CD4-positive, CD25-positive, alpha-beta regulatory T cell (primary cell): Measurements from ENCODE around the gene OR2H1. TPM values are rescaled to one million over a fixed set of nuclear protein-coding genes. Genes with fewer than 3 reads are reported as not detected.
"Not testable (repeated sequence)": the region's sequence is repeated elsewhere in the genome, so short reads cannot be mapped to it uniquely, and the experiment has no call there.

Experiments
- ATAC-seq, 2 donors: fragments of 150-1000 bp; cut with Tn5 transposase; one replicate each; pipeline ENCODE4 v1.10.0; 2021; ENCODE audit warnings: low read depth in 2 of 2, moderate number of reproducible peaks in 2 of 2, moderate library complexity in 1 of 2
- DNase-seq, 3 donors: peaks; one replicate each; pipeline versions ENCODE4 v3.0.0 to v3.0.0-alpha.2; 2012 to 2022; ENCODE audit warnings: mixed read lengths in 1 of 3
- H3K27ac ChIP-seq: one replicate; pipeline ENCODE4 v1.7.0; 2013; ENCODE audit warnings: mild to moderate bottlenecking, low read length; ENCODE audit not compliant: insufficient read depth, poor library complexity, severe bottlenecking
- H3K27me3 ChIP-seq: one replicate; pipeline ENCODE4 v1.7.0; 2013; ENCODE audit warnings: low read length; ENCODE audit not compliant: control insufficient read depth, insufficient read depth
- H3K36me3 ChIP-seq: one replicate; pipeline ENCODE4 v1.7.0; 2013; ENCODE audit warnings: mild to moderate bottlenecking, low read length, moderate library complexity; ENCODE audit not compliant: control insufficient read depth, insufficient read depth
- H3K4me1 ChIP-seq: 2 replicates; pipeline ENCODE4 v1.7.0; 2013; ENCODE audit warnings: mild to moderate bottlenecking, low read length; ENCODE audit not compliant: insufficient read depth, control insufficient read depth, poor library complexity, severe bottlenecking
- H3K4me3 ChIP-seq: one replicate; pipeline ENCODE4 v1.7.0; 2013; ENCODE audit warnings: low read depth, mild to moderate bottlenecking, low read length, moderate library complexity
- H3K9me3 ChIP-seq, 2 experiments: 1 replicate in 1 of 2; 2 replicates in 1 of 2; pipeline ENCODE4 v1.7.0; 2013; ENCODE audit warnings: low read length in 2 of 2, mild to moderate bottlenecking in 1 of 2, moderate library complexity in 1 of 2; ENCODE audit not compliant: control insufficient read depth in 2 of 2
- H3K27ac Mint-ChIP-seq, 3 donors: one replicate each; pipeline ENCODE4 v1.8.0; 2020 to 2022; ENCODE audit warnings: mild to moderate bottlenecking in 3 of 3, mixed read lengths in 3 of 3, moderate library complexity in 2 of 3
- H3K27me3 Mint-ChIP-seq: one replicate; pipeline ENCODE4 v1.8.0; 2022; ENCODE audit warnings: mild to moderate bottlenecking, mixed read lengths
- H3K36me3 Mint-ChIP-seq: one replicate; pipeline ENCODE4 v1.8.0; 2020; ENCODE audit warnings: mixed read lengths
- H3K4me1 Mint-ChIP-seq, 4 donors: one replicate each; pipeline ENCODE4 v1.8.0; 2020 to 2022; ENCODE audit warnings: mixed read lengths in 4 of 4, mild to moderate bottlenecking in 1 of 4
- H3K4me3 Mint-ChIP-seq, 4 donors: one replicate each; pipeline ENCODE4 v1.8.0; 2020 to 2022; ENCODE audit warnings: mild to moderate bottlenecking in 4 of 4, mixed read lengths in 4 of 4, moderate library complexity in 3 of 4
- H3K9me3 Mint-ChIP-seq, 7 donors: one replicate each; pipeline ENCODE4 v1.8.0; 2020 to 2022; ENCODE audit warnings: mixed read lengths in 7 of 7, mild to moderate bottlenecking in 3 of 7, moderate library complexity in 2 of 7
- polyA plus RNA-seq, 4 donors: library from polyadenylated mRNA; unstranded; fragments of 300-500 nt; fragmentation: Illumina TruSeq; gene quantifications; one replicate each; pipeline ENCODE4 v1.2.3, GENCODE V29; 2021
- total RNA-seq: library from RNA; stranded (reverse); gene quantifications from one replicate; pipeline ENCODE4 v1.2.3, GENCODE V29; 2022

The OR2H1 gene
- total and polyA plus RNA-seq, 5 donors from 2014 or later = not detected

DNA sequence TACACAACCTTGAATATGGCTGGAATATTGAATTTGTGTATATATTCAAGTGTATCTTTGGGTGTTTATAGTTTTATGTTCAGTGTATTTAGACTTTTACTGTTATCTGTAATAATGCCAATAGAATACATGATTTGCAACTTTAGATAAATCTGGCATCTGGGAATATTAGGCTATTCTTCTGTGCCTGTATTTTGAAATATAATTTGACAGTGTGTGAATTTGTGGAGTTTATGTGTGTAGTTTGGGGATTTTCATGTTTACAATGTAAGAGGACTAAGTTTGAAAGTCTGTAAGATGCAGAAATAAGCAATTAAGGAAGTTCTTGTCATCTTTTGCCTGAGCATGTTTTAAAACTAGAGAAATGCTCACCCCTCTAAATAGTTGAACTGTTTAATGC, 17.9 kb upstream of the OR2H1 start, which contains the start of gene OR10C1:
Gene OR10C1 (plus strand): TSS at position 301 of the 400 bp plus-strand sequence. CDS start 710 bp downstream, outside the sequence.
- H3K27me3 Mint-ChIP-seq = peaks cover 40% of the 10 kb centered on the region
- no peaks in the 10 kb centered on the region for H3K36me3 Mint-ChIP-seq
- peaks cover 1% of the 10 kb centered on the region for H3K27me3 ChIP-seq
- H3K4me3 ChIP-seq = no peak within 1 kb of the TSS
- no peak within 1 kb of the TSS for H3K4me3 Mint-ChIP-seq
- H3K4me1 Mint-ChIP-seq = no peaks in the 10 kb centered on the region
- H3K27ac Mint-ChIP-seq = no peak within 1 kb of the TSS
- ATAC-seq = no peak
- H3K9me3 ChIP-seq = no peaks in the 10 kb centered on the region
- H3K27ac ChIP-seq = no peak within 1 kb of the TSS
- peaks cover 0 to 4% (median 0%) of the 10 kb centered on the region in 7 donors for H3K9me3 Mint-ChIP-seq
- no peak for DNase-seq
- H3K4me1 ChIP-seq = no peaks in the 10 kb centered on the region
- no peaks in the 10 kb centered on the region for H3K36me3 ChIP-seq

DNA sequence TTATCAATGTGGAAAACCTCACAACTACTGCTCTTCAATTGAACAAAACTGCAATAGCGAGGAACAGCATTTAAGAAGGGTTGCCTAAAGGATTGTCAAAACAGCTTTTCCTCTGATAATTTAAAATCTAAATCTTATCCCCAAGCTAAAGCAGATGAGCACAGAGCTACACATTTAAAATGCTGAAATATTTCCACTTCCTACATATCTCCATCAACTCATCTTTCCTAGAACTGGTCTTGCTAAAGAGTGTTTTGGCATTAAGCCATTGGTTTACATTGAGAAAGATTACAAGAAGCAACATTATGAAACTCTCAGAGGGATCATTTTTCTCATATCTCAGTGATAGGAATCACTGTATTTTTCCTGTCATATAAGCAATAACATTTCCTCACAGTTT, 14.2 kb upstream of the OR2H1 start:
- Mint-ChIP-seq H3K27me3 (peaks cover 36% of the 10 kb centered on the region), H3K9me3 (peaks cover 0 to 4% (median 4%) of the 10 kb centered on the region in 7 donors), H3K36me3 (no peaks in the 10 kb centered on the region), H3K4me1 (no peaks in the 10 kb centered on the region), H3K27ac (no peak overlapping the region), H3K4me3 (no peak overlapping the region)
- Histone ChIP-seq H3K27ac (no peak overlapping the region), H3K36me3 (no peaks in the 10 kb centered on the region), H3K4me1 (no peaks in the 10 kb centered on the region), H3K4me3 (no peak overlapping the region), H3K27me3 (peaks cover 4% of the 10 kb centered on the region), H3K9me3 (no peaks in the 10 kb centered on the region)
- DNase-seq (no peak), ATAC-seq (no peak)

DNA sequence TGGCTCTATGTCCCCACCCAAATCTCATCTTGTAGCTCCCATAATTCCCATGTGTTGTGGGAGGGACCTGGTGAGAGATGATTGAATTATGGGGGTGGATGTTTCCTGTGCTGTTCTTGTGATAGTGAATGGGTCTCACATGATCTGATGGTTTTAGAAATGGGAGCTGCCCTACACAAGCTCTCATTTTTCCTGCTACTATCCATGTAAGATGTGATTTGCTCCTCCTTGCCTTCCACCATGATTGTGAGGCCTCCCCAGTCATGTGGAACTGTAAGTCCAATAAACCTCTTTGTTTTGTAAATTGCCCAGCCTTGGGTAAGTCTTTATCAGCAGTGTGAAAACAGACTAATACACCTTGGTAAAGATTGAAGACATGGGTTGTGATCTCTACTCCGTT, 12.9 kb upstream of the OR2H1 start:
- H3K27me3 ChIP-seq, DNase-seq, H3K27ac Mint-ChIP-seq, H3K36me3 ChIP-seq, ATAC-seq, H3K9me3 ChIP-seq, H3K9me3 Mint-ChIP-seq, H3K36me3 Mint-ChIP-seq, H3K4me3 Mint-ChIP-seq, H3K4me1 ChIP-seq, H3K4me1 Mint-ChIP-seq, H3K27ac ChIP-seq, H3K4me3 ChIP-seq: not testable (repeated sequence)
- peaks cover 42% of the 10 kb centered on the region for H3K27me3 Mint-ChIP-seq

DNA sequence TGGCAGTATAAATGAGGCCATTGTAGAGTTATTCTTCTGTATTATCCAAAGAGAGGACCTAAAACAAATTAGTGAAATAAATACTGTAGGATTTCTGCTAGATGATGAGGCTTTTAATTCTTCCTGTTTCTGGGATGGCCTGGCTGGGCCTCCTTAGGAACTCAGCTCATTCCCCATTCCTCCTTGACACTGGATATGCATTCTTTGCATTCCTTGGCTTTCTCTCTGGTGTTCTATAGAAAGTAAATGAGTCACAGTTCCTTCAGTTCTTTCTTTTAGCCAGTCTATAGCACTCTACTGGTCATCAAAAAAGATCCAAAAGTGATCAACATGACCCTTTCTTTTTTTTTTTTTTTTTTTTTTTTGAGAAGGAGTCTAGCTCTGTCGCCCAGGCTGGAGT, 9.3 kb upstream of the OR2H1 start:
- peaks cover 0 to 11% (median 2%) of the 10 kb centered on the region in 7 donors for H3K9me3 Mint-ChIP-seq
- H3K4me1 Mint-ChIP-seq = no peaks in the 10 kb centered on the region
- H3K27me3 Mint-ChIP-seq = peaks cover 38% of the 10 kb centered on the region
- DNase-seq = no peak
- Histone ChIP-seq H3K4me3 (no peak overlapping the region), H3K27ac (no peak overlapping the region), H3K9me3 (no peaks in the 10 kb centered on the region), H3K4me1 (no peaks in the 10 kb centered on the region), H3K36me3 (no peaks in the 10 kb centered on the region), H3K27me3 (peaks cover 14% of the 10 kb centered on the region)
- H3K4me3 Mint-ChIP-seq = no peak overlapping the region
- H3K27ac Mint-ChIP-seq = no peak overlapping the region
- ATAC-seq = no peak
- no peaks in the 10 kb centered on the region for H3K36me3 Mint-ChIP-seq

DNA sequence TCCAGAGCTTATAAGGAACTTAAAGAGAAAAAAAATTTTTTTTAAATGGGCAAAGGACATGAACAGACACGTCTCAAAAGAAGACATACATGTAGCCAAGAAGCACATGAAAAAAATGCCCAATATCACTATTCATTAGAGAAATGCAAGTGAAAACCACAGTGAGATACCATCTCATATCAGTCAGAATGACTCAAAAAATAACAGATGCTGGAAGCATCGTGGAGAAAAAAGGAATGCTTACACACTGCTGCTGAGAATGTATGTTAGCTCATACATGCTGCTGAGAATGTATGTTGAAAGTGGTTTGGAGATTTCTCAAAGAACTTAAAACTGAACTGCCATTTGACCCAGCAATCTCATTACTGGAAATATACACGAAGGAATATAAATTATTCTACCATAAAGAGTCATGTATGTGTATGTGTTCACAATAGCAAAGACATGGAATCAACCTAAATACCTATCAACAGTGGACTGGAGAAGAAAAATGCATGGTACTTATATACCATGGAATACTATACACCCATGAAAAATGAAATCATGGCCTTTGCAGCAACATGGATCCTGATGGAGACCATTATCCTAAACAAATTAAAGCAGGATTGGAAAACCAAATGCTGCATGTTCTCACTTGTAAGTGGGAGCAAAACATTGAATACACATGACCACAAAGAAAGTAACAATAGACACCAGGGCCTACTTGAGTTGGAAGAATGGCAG, 5.3 kb upstream of the OR2H1 start:
- Mint-ChIP-seq H3K4me3 (no peak overlapping the region), H3K4me1 (no peaks in the 10 kb centered on the region), H3K27me3 (peaks cover 30% of the 10 kb centered on the region)

DNA sequence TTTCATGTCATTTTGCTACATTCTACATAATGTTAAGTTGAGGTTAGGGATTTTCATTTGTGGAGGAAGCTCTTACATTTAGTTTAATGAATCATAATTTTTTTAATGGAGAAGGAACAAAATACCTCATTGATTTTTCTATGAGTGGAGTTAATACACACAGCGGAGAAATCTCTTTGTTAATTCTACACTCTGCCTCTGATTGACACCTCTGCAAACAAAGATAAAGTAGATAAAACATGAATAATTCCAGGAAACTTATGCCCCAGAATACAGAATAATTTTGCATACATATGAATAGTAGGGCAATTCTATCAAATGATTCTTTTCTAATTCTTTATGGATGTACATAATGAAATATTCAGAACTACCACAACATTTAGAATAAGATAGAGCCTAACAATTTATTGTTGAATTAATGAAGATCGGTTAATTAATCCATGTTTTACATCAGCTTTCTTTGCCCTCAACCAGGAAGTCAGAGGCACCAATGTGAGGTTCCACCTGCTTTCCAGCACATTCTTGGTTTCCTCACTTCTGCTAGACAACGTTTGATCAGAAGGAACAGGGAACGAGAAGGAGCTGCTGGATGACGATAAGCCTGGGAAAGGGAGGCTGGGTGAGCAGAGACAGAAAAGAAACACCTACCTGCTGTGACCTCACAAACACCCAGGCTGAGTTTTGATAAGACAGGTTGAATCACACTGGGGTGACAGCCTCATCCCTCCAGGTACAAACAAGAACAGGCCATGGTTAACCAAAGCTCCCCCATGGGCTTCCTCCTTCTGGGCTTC, 4.3 kb downstream of the OR2H1 start:
- H3K27ac Mint-ChIP-seq = no peak overlapping the region
- DNase-seq (no peak), ATAC-seq (no peak)
- Histone ChIP-seq H3K36me3 (no peaks in the 10 kb centered on the region), H3K9me3 (no peaks in the 10 kb centered on the region), H3K4me3 (no peak overlapping the region), H3K27me3 (peaks cover 11% of the 10 kb centered on the region), H3K27ac (no peak overlapping the region), H3K4me1 (no peaks in the 10 kb centered on the region)
- H3K4me3 Mint-ChIP-seq = no peak overlapping the region
- H3K4me1 Mint-ChIP-seq = no peaks in the 10 kb centered on the region
- peaks cover 17% of the 10 kb centered on the region for H3K27me3 Mint-ChIP-seq
- H3K36me3 Mint-ChIP-seq = no peaks in the 10 kb centered on the region
- H3K9me3 Mint-ChIP-seq = peaks cover 0 to 5% (median 0%) of the 10 kb centered on the region in 7 donors

More for the DNA sequence above, 5.3 kb upstream of the OR2H1 start:
- no peaks in the 10 kb centered on the region for H3K36me3 Mint-ChIP-seq
- H3K9me3 ChIP-seq = no peaks in the 10 kb centered on the region
- no peaks in the 10 kb centered on the region for H3K36me3 ChIP-seq
- H3K27ac ChIP-seq = no peak overlapping the region
- no peak overlapping the region for H3K27ac Mint-ChIP-seq
- no peak overlapping the region for H3K4me3 ChIP-seq
- peaks cover 0 to 7% (median 0%) of the 10 kb centered on the region in 7 donors for H3K9me3 Mint-ChIP-seq
- no peaks in the 10 kb centered on the region for H3K4me1 ChIP-seq
- H3K27me3 ChIP-seq = peaks cover 10% of the 10 kb centered on the region
- ATAC-seq (no peak), DNase-seq (no peak)

DNA sequence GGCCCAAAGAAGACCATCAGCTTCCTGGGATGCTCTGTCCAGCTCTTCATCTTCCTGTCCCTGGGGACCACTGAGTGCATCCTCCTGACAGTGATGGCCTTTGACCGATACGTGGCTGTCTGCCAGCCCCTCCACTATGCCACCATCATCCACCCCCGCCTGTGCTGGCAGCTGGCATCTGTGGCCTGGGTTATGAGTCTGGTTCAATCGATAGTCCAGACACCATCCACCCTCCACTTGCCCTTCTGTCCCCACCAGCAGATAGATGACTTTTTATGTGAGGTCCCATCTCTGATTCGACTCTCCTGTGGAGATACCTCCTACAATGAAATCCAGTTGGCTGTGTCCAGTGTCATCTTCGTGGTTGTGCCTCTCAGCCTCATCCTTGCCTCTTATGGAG, 5.1 kb downstream of the OR2H1 start:
- no peak overlapping the region for H3K4me3 ChIP-seq
- H3K4me1 ChIP-seq = no peaks in the 10 kb centered on the region
- DNase-seq = no peak
- no peaks in the 10 kb centered on the region for H3K36me3 ChIP-seq
- no peak for ATAC-seq
- Mint-ChIP-seq H3K9me3 (peaks cover 0 to 5% (median 0%) of the 10 kb centered on the region in 7 donors), H3K27me3 (peaks cover 17% of the 10 kb centered on the region), H3K27ac (no peak overlapping the region), H3K36me3 (no peaks in the 10 kb centered on the region), H3K4me1 (no peaks in the 10 kb centered on the region), H3K4me3 (no peak overlapping the region)
- no peaks in the 10 kb centered on the region for H3K9me3 ChIP-seq
- H3K27ac ChIP-seq = no peak overlapping the region
- H3K27me3 ChIP-seq = peaks cover 11% of the 10 kb centered on the region
